GOT3 (cell line): ENCODE data around the gene TENM3.

Experiments used
- DNase-seq: peaks from one replicate; lab custom pipeline; 2025; ENCODE audit warnings: mixed read lengths; lab: John Stamatoyannopoulos, UW

Gene TENM3

GRCh38 chr4:182684796-182685195, 441.6 kb downstream of the TENM3 start:
- DNase-seq = no peak

GRCh38 chr4:182688081-182688480, 444.9 kb downstream of the TENM3 start:
- DNase-seq = no peak

GRCh38 chr4:182694551-182694950, 451.3 kb downstream of the TENM3 start:
- DNase-seq = no peak

- no peak for DNase-seq
Measured at GRCh38 chr4:182695009-182695408, 451.8 kb downstream of the TENM3 start.

GRCh38 chr4:182695842-182696241, 452.6 kb downstream of the TENM3 start:
- DNase-seq = no peak

GRCh38 chr4:182697094-182697493, 453.9 kb downstream of the TENM3 start:
- no peak for DNase-seq

- no peak for DNase-seq
Measured at GRCh38 chr4:182698212-182698611, 455.0 kb downstream of the TENM3 start.

GRCh38 chr4:182699201-182699600, 456.0 kb downstream of the TENM3 start:
- no peak for DNase-seq

GRCh38 chr4:182699795-182700194, 456.6 kb downstream of the TENM3 start:
- no peak for DNase-seq

- no peak for DNase-seq
Measured at GRCh38 chr4:182700362-182701160, 457.4 kb downstream of the TENM3 start.

GRCh38 chr4:182704077-182704476, 460.9 kb downstream of the TENM3 start:
- DNase-seq = no peak

GRCh38 chr4:182704948-182705347, 461.7 kb downstream of the TENM3 start:
- no peak for DNase-seq

GRCh38 chr4:182705389-182705788, 462.2 kb downstream of the TENM3 start:
- DNase-seq = no peak

GRCh38 chr4:182711211-182711610, 468.0 kb downstream of the TENM3 start:
- no peak for DNase-seq

GRCh38 chr4:182715548-182715947, 472.3 kb downstream of the TENM3 start:
- no peak for DNase-seq

GRCh38 chr4:182716192-182716591, 473.0 kb downstream of the TENM3 start:
- DNase-seq = no peak

- no peak for DNase-seq
Measured at GRCh38 chr4:182717788-182718583, 474.8 kb downstream of the TENM3 start.

- no peak for DNase-seq
Measured at GRCh38 chr4:182724414-182724813, 481.2 kb downstream of the TENM3 start.

GRCh38 chr4:182729516-182729915, 486.3 kb downstream of the TENM3 start:
- DNase-seq = no peak

GRCh38 chr4:182730791-182731190, 487.6 kb downstream of the TENM3 start:
- DNase-seq = no peak

GRCh38 chr4:182736207-182736606, 493.0 kb downstream of the TENM3 start:
- no peak for DNase-seq

GRCh38 chr4:182738283-182739047, 495.3 kb downstream of the TENM3 start:
- no peak for DNase-seq
